NCI-H345 treated with DMSO at 0.1 percent for 48 hours (cell line): ENCODE results near the gene PKD1L1.
"Not testable (repeated sequence)": the region's sequence is repeated elsewhere in the genome, so short reads cannot be mapped to it uniquely, and the experiment has no call there.

Experiments used
- DNase-seq: peaks from one replicate; lab custom pipeline; 2025; ENCODE audit not compliant: unreplicated experiment; lab: John Stamatoyannopoulos, UW

Gene PKD1L1

DNA sequence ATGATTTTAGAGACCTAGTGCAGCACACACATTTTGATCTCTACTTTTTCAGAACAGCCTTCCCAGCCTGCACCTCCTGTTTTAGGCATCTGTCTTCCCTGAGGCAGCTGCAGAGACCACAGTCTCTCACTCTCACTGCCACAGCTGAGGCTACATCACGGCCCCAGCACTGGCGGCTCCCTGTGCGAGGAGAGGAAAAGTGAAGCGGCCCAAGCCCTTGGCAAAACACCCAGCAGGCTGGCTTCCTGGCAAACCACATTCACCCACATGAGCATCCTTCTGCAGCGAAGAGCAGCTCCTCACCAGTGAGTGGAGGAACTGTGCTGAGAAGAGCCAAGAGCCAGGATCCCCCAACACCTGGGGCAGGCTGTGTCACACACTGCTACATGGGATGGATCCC is 17.2 kb upstream of the PKD1L1 start:
- DNase-seq = no peak

DNA sequence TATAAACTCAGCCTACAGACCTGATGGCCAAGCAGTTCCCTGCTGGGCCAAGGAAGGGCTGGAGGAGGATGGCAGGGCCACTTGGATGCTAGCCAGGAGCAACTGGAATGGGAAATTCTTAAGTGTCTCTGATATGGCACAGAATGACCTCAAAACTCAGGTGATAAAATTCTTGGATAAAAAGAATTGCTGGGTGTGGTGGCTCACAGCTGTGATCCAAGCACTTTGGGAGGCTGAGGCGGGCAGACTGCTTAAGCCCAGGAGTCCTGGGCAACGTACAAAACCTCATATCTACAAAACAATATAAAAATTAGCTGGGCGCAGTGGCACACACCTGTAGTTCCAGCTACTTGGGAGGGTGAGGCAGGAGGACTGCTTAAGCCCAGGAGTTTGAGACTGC is 14.0 kb upstream of the PKD1L1 start:
- no peak for DNase-seq

DNA sequence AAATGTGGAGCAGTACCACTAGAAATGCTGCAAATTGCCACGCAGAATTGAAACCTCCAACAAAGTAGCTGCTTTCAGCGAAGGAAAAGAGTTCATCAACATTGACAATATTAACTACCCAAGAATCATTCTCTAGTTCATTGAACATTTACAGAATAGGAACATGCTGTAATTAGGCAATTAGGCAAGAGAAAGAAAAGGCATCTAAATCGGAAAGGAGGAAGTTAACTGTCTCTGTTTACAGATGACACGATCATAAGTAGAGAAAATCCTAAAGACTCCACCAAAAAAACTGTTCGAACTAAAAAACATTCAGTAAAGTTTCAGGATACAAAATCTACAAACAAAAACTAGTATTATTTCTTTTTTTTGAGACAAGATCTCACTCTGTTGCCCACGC is 8.9 kb upstream of the PKD1L1 start:
- no peak for DNase-seq

DNA sequence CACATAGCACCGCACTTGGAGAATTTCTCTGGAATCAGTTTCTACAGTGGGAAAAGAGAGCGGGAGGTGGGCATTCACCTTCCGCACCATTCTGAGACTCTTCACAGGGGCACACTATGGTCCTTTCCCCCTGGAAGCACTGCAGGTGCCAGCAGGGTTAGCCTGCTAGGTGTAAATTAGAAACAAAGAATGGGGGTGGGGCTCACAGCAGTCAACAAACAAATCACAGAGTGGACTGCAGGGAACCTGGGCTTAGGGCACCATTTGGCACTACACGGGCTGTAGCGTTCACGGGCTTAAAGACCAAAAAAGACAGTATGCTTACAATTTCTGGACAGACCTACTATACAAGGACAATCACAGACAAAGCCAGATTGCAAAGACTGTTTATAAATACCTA is 8.0 kb upstream of the PKD1L1 start:
- DNase-seq = no peak

DNA sequence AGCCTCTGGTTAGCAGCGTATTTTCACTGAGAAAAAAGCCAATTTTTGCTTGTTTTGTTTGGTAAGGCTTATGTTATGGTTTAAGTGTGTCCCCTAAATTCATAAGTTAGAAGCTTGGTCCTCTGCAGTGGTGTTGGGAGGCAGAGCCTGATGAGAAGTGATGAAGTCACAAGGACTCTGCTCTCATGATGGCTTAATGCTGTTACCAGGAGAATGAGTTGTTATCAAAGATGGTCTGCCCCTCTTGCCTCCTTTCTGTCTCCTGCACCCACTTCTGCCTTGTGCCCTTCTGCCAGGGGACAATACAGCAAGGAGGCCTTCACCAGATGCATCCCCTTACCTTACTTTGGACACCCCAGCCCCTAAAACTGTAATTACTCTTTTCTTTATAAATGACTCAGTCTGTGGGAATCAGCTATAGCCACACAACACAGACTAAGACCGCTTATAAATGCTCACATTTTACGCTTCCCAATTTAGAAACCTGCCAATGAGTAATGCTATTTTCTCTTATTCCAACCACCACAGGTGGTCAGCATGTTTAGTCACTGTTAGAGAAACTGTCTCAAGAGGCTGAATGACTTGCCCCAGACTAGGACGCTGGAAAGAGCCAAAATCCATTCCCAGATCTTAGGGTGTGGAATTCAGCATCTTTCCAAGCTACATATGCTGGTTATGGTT is 6.1 kb upstream of the PKD1L1 start:
- no peak for DNase-seq

DNA sequence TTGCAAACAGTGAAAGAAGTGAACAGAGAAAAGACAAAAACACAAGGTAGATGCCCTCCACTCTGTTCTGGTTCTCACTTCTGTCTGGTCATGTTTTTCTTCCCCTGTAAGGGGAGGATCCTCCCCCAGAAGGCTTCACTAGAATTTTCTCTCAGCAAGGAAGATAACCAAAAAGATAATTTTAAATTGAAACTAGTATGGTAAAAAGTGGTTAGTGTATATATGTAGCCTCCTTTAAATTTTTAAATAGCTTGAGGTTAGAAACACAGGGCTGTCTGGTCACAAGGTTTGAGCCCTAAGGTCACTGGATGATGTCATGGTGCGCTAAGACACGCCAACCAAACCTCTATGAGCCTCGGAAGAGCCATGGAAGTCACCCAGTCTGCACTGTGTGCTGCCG is 5.6 kb upstream of the PKD1L1 start:
- no peak for DNase-seq

DNA sequence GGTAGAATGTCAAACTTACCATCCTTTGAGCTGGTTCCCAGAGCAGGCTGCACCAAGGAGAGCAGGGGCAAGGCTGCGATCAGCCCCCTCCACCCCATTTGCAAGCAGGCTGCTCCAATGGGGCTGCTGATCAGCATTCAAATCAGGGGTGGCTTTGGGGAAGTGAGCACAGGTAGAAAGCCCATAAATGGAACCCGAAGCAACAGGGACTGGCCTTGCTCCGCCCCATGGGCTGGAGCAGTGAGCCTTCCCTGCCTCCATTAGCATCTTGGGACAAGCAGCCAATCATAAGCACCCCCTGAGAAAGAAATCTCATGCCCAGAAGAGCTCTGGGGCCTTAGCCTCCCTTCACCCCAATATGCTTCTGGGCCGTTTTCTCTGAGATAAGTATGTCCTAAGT is 4.0 kb upstream of the PKD1L1 start:
- no peak for DNase-seq

DNA sequence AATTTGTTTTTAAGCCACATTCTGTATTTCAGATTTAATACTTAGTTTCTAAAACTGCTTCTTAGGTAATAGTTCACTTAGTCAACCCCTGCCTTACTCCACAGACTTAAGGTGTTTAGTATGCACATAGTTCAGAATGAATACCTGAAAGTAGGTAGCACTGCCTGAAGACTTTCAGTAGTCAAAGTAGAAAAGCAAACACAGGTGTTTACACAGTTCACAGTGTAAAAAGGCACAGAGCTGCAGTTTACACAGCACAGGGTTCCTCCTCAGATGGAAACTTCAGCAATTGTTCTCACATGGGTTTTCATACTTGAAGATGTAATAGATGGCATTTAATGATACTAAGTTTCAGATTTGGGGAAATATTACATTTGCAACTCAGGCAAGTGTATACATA is 3.1 kb upstream of the PKD1L1 start:
- peak; percentile 2 for DNase-seq

DNA sequence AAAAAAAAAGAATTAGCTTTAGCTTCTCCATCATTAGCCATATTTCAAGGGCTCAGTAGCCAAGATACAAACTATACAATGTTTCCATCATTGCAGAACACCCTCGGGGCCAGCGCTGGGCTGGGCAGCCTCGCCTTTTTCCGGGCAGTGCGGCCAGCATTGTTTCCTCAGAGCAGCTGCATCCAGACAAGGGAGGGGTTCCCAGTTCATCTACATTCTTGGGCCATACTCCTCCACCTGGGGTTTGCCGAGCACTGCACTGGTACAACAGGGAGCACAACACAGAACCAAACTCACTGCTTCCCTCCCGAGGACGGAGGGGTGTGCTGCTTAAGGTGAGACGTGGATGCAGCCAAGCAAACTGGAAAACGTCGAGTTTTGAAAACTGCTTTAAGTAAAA is 2.4 kb upstream of the PKD1L1 start:
- DNase-seq = no peak

DNA sequence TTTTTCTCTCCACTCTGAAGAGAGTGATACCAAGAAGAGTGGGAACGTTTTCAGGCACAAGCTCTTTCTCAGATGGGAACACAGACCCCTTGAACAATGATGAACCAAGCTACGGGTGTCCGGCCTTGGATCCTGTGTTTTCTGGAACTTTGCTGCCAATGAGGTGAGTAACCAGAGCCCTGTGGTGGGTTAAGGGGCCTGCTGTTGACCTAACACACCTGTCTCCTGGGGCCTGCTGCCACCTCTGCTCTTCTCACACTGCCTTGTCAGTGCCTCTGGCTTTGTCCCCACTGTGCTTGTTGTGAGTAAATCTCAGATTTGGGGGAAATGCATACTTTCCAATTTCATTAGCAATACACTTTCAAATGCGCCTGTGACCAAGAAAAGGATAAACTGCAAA is 1.4 kb upstream of the PKD1L1 start:
- no peak for DNase-seq

DNA sequence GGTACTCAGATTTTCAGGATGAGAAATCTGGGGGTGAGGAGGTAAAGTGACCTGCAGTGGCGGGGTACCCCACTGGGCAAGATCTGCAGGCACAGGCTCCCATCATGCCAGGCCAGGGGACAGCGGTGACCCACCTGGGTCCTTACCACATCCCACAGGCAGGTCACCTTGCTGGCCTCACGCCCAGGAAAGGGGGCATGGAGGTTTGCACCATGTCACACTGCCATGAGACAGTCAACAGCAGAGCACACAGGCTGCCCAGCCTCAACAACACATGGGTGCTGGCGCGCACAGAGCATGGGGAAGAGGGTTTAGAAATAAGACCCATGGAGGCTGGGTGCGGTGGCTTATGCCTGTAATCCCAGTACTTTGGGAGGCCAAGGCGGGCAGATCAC is 914 bp downstream of the PKD1L1 start:
- no peak for DNase-seq

DNA sequence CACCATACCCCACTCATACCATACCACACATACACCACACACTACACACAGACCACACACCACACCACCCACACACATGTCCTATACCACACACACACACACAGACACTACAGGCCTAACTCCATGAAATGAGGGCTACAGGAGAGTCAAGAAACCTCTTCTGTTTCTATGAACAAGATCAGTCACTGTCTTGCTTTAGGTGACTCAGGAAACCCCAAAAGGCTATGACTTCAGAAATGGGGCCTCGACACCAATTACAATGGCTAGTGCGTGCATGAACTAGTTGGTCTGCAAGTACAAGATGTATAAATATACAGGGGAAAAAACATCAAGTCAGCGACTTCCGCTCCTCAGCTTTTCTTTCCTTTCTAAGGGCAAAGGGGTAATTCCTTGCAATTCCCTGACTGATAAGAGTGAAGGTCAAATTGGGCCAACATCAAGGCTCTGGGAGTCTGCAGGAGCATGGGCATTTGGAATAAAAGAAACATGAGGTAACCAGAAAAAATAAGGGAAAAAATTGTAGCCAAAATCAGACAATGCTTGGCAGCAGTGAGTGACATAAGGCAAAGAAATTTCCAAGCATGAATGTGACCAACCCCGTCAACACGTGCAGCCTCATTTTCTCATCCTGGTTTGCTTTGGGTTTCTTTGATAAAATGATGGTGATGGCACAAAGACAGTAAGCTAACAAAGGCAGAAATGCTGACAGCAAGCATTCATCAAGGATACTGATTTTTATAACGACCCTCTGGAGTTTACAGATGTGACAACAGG is 1.5 kb downstream of the PKD1L1 start:
- no peak for DNase-seq

DNA sequence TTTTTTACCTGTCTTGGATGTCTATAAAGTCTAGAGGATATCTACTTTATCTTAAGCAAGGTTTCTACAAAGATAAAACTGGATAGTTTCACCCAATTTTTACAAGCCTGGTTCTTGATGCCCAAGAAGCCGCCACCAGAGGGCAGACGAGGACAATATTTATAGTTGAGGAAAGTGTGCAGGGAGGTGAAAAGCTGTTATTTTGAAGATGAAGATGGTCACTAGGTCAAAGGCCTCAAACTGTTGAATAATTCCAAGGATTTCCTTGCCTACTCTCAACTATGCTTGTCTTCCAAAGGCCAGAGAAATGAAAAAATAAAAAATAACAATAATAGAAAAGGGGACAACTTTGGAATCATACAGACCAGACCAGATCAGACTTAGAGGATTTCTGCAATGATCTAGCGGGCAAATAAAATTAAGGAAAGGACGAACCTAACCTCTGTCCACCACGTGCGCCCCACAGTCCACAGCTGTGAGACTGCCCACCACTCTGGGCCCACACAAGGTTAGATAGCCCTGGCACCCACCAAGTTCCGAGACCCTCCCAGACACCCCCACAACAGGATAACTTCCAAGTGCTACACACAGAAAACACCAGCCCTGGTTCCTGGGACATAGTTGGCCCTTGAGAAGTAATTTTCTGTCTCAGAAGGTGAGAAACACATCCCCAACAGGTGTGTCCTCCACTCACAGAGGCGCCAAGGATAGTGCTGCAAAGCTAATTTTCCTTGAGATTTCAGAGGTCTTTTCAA is 2.8 kb downstream of the PKD1L1 start:
- DNase-seq = peak; percentile 54

DNA sequence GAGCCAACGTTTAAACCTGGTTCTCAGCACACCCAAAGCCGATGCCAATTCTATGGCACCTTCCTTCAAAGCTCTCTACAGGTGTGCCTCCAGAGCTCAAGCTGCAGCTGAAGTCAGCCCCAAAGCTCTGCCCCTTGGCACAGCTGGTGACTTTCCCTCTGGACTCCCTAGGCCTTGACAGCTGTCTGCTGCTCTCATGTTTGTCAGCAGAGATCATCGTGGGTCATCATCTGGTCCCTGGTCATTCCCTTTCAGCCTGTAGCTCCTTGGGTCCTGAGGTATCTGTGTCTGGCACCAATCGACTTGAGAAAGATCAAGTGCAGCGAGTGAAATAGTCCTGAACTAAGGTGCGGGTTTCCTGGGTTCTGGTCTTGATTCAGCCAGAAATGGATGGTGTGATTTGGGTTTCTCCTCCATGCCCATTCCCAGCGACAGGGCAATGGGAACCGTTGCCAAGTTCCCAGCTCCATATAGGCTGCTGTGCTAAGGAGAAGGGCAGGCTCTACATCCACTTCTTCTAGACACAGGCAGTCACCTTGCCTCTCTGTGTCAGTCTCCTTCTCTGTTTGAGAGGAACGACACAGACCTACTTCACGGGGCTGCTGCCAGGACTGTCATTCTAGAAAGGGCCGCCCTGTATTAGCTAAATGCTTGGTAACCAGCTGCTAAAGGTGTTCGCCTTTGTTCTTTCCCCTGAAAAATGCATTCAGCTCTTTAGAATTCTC is 3.6 kb downstream of the PKD1L1 start:
- DNase-seq = no peak

DNA sequence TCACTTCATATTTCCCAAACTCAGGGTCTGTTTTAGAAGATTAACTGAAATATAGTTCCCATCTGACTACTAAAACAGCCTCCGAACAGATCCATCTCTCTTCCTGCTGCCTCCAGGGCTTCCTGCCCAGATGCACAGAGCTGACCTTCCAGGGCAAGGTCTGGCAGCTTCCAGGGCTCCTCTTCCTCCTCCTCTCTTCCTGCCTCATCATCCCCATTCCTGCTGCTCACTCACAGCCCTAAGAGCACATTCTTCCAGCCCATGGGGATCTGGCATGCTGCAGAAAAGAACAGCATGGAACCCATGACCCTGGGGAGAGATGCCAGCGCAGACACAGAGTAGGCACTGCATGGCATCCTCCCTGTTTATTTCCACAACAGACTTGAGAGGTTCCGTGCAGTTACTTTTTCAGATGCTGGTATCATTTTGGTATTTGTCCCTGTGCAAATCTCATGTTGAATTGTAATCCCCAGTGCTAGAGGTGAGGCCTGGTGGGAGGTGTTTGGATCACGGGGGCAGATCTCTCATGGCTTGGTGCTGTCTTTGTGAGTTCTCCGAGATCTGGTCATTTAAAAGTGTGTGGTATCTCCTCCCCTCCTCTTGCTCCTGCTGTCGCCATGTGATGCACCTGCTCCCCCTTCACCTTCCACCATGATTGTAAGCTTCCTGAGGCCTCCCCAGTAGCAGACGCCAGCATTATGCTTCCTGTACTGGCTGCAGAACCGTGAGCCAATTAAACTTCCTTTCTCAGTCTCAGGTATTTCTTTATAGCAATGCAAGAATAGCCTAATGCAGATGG is 4.4 kb downstream of the PKD1L1 start:
- DNase-seq = no peak

DNA sequence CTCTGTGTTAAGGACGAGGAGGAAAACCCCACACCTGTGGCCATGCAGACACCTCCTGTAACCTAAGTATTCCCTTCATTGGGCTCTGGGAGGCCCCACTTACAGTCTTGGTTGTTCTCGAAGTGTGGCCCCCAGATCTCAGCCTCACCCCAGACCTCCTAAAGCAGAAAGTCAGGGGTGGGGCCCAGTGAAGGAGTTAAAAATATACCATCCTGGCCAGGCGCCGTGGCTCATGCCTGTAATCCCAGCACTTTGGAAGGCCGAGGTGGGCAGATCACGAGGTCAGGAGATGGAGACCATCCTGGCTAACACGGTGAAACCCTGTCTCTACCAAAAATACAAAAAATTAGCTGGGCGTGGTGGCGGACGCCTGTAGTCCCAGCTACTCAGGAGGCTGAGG is 5.6 kb downstream of the PKD1L1 start:
- DNase-seq = not testable (repeated sequence)

DNA sequence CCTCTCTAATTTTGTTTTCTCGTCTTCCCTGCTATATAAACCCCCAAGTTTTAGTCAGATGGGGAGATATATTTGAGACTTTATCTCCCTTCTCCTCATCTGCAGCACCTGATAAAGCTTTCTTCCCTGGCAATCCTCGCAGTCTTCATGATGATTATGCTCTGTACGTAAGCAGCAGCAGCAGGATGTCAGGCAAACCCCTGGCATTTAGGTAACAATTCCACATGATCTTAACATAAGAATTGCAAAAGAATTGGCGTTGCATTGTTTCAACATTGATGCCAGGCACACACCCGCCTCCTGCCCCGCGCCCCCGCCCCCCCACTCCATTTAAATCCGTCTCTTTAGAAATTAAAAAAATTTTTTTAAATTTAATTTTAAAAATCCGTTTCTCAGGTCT is 6.1 kb downstream of the PKD1L1 start:
- DNase-seq = no peak

DNA sequence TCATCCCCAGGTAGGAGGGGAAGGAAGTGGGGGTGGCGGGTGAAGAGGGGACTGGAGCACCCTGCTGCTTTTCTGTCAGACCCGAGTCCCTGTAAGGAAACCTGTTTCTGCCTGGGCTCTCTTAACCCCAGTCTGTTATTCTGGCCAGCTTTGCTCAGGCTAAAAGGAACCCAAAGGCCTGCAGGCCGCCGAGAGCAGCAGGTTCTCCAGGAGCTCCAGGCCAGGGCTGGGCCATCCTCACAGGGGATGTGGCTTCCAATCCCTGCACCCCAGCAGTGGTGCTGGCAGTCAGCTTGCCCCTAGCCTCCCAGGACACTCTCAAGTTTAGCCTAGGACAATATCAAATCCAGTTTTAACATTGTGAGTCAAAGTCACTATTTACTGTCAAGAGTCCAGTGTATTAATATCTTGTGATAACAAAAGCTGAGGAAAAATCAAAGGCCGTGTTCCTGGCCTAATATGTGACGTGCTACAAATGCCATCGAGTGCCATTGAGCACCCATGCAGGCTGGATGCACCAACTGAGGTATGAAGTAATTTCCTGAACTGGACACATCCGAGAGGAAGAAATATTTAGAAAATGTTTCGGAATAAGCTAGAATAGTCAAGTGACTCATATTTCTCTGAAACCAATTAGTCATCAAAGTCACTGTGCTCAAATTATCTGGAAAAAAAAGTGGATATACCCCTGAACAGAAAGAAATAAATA is 7.0 kb downstream of the PKD1L1 start:
- no peak for DNase-seq

DNA sequence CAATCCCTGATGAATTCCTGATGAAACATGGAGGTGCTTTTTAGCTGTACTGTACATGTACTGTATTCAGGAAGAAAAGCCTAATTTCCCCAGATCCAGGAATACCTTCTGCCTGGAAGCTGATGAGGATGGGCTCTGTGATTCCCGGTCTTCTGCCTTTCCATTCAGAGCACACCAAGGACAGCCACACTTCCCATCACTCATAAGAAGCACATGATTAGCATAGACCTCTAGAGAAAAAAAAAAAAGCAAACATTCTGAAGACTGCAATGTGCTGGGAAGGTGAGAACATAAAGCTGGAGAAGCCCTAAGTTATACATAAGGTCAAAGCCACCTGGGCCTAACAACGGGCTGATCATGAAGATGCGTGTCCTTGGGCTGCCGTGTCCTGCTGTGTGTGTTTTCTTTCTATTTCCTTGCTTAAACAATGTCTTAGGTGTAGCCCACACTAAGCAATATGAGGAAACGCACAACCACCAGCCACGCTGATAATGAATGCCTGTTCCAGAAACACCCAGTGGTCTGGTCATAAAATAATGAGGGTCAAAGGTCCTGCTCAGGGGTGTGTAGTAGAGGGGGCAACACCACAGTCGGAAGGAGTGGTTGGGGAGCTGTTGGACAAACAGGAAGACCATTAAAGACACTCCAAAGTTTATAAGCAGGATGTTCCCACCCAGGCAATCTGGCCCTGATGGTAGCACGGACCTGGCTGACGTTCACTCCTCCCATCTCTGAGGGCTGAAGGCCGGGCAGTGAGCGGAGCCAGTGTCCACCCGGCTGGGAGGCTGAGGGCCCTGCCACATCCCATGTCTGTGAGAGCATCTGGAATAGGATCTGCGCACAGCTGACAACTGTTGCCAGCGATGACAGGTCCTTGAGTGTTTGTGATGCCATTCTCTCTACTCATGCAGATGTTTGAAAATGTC is 7.9 kb downstream of the PKD1L1 start:
- DNase-seq = no peak
